ENCODE data around the gene AMDHD2. TPM values are rescaled to one million over a fixed set of nuclear protein-coding genes. Genes with fewer than 3 reads are reported as not detected.
"Not testable (repeated sequence)": the region's sequence is repeated elsewhere in the genome, so short reads cannot be mapped to it uniquely, and the experiment has no call there.

AMDHD2 gene
- total RNA-seq, 8 experiments from 2014 or later: 5.6 to 41.7 (median 14.4) TPM

GRCh38 chr16:2476345-2476720 lies 43.8 kb upstream of the AMDHD2 start:
- 80 to 93% (median 85%) methylated on average over 1 to 7 of the region's 9 CpGs; no CpG with 5 or more reads in 4 of the 10 experiments for WGBS, 10 experiments
- H3K27ac ChIP-seq: no peak overlapping the region

DNA sequence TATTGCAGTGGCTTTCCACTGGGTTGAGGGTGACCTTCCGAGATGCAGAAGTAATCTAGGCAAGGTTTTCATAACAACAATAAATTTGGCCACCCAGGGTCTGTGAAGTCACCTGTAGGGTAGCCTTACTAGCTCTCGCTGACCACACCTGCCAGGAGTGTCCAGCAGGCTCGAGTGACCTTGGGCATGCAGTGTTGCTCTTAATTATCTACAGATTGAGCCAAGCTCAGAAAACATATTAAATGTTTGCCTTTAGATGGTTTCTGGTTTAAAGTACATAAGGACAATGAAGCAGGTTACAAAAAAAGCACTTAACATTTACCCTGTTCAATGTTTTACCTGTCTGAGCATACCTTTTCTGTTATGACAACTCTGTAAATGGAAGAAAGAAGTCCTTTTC lies 43.4 kb upstream of the AMDHD2 start:
- in situ Hi-C loops (cut with MboI; ENCODE audit: low pct_unique_long_range_greater_than_20kb in 2 of 9, low sequenced_read_pairs in 9 of 9, unreplicated experiment in 9 of 9): loop anchor here in 1 of 9 experiments (25.0 kb wide), 1 partner anchor 139 kb away; the partner anchor contains the start of gene ABCA3
- ATAC-seq (replicated peaks in 6 of 8): no peak
- Histone ChIP-seq H3K4me1 (replicated peaks in 1 of 2) (peaks cover 25 to 30% of the 10 kb centered on the region in 2 donors), H3K4me3 (no peak overlapping the region), H3K27ac (no peak overlapping the region)
- WGBS, 10 experiments: 50 to 100% (median 76%) methylated on average over 2 to 3 of the region's 3 CpGs; no CpG with 5 or more reads in 4 of the 10 experiments

More at GRCh38 chr16:2476345-2476720, 43.8 kb upstream of the AMDHD2 start:
- no peak for ATAC-seq (replicated peaks in 6 of 8)
- peaks cover 30 to 34% of the 10 kb centered on the region in 2 donors for H3K4me1 ChIP-seq (replicated peaks in 1 of 2)
- in situ Hi-C loops (cut with MboI; ENCODE audit: low pct_unique_long_range_greater_than_20kb in 2 of 9, low sequenced_read_pairs in 9 of 9, unreplicated experiment in 9 of 9): loop anchor here in 1 of 9 experiments (25.0 kb wide), 1 partner anchor 139 kb away; the partner anchor contains the start of gene ABCA3
- H3K4me3 ChIP-seq: peak overlapping the region in 2 of 5 donors; percentile 73 to 91

DNA sequence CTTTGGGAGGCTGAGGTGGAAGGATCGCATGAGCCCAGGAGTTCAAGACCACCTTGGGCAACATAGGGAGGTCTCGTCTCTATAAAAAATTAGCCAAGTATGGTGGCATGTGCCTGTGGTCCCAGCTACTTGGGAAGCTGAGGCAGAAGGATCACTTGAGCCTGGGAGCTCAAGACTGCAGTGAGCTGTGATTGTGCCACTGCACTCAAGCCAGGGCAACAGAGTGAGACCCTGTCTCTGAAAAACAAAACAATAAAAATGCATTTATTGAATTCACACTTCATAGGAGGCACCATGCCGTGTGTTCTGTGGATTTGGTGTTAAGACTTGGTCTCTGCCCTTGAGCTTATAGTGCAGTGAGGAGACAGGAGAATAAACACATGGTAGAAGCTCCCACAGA lies 42.8 kb upstream of the AMDHD2 start:
- ATAC-seq (replicated peaks in 6 of 8): no peak
- H3K27ac ChIP-seq: no peak overlapping the region
- 60 to 100% (median 100%) methylated on average over 1 to 3 of the region's 3 CpGs; no CpG with 5 or more reads in 3 of the 10 experiments for WGBS, 10 experiments
- in situ Hi-C loops (cut with MboI; ENCODE audit: low pct_unique_long_range_greater_than_20kb in 2 of 9, low sequenced_read_pairs in 9 of 9, unreplicated experiment in 9 of 9): loop anchor here in 1 of 9 experiments (25.0 kb wide), 1 partner anchor 140 kb away; the partner anchor contains the start of gene ABCA3
- no peak overlapping the region for H3K4me3 ChIP-seq
- peaks cover 21 to 24% of the 10 kb centered on the region in 2 donors for H3K4me1 ChIP-seq (replicated peaks in 1 of 2)

- no peak for ATAC-seq (replicated peaks in 6 of 8)
- Histone ChIP-seq H3K4me1 (replicated peaks in 1 of 2) (peaks cover 15 to 16% of the 10 kb centered on the region in 2 donors), H3K4me3 (no peak overlapping the region), H3K27ac (no peak overlapping the region)
- 40 to 100% (median 81%) methylated on average over 1 to 8 of the region's 8 CpGs; no CpG with 5 or more reads in 6 of the 10 experiments for WGBS, 10 experiments
- in situ Hi-C loops (cut with MboI; ENCODE audit: low pct_unique_long_range_greater_than_20kb in 2 of 9, low sequenced_read_pairs in 9 of 9, unreplicated experiment in 9 of 9): loop anchor here in 1 of 9 experiments (25.0 kb wide), 1 partner anchor 141 kb away; the partner anchor contains the start of gene ABCA3
These were observed 41.9 kb upstream of the AMDHD2 start for GRCh38 chr16:2478279-2478678.

DNA sequence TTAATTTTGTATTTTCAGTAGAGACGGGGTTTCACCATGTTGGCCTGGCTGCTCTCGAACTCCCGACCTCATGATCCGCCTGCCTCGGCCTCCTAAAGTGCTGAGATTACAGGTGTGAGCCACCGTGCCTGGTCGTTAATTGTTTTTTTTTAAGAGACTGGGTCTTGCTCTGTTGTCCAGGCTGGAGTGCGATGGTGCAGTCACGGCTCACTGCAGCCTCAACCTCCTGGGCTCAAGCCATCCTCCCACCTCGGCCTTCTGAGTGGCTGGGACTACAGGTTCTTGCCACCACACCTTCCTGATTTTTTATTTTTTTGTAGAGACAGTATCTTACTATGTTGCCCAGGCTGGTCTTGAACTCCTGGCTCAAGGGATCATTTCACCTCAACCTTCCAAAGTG lies 40.2 kb upstream of the AMDHD2 start:
- 93 to 100% (median 100%) methylated on average over 1 to 10 of the region's 10 CpGs; no CpG with 5 or more reads in 1 of the 10 experiments for WGBS, 10 experiments
- peaks cover 13 to 14% of the 10 kb centered on the region in 2 donors for H3K4me1 ChIP-seq (replicated peaks in 1 of 2)
- in situ Hi-C loops (cut with MboI; ENCODE audit: low pct_unique_long_range_greater_than_20kb in 2 of 9, low sequenced_read_pairs in 9 of 9, unreplicated experiment in 9 of 9): loop anchor here in 1 of 9 experiments (25.0 kb wide), 1 partner anchor 143 kb away; the partner anchor contains the start of gene ABCA3
- H3K27ac ChIP-seq; H3K4me3 ChIP-seq; ATAC-seq (replicated peaks in 6 of 8): not testable (repeated sequence)

DNA sequence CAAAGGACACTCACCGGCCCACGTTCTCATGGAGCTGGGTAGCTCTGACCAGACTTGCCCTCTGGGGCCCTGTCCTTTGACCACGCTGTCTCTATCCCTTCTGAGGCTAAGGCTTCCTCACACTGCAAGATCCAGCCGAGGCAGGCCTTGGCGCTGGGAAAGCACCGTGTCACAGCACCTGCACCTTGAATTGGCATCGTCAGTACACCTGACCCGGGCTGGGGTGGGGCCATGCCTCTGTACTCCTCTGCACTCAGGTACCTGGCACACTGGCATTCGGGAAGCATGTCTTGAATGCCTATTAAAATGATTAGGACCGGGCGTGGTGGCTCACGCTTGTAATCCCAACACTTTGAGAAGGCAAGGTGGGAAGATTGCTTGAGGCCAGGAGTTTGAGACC lies 39.2 kb upstream of the AMDHD2 start:
- peaks cover 11 to 16% of the 10 kb centered on the region in 2 donors for H3K4me1 ChIP-seq (replicated peaks in 1 of 2)

DNA sequence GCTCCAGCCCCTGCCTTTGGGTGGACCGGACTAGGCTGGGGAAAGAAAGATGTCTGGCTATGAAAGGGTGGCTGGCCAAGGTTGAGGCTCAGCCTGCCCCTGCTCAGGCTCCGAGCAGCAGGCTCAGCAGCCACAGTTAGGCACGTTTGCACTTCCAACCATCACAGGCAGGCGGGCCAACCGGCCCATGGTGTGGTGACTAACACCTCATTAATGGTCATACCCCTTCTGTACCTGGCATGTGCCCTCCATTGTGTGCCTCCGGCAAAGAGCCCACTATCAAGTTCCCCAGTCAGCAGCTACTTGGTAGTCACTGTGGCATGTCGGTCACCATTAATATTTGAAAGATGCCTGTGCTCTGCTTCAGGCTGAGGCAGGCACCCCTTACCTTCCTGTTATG lies 38.5 kb upstream of the AMDHD2 start:
- in situ Hi-C loops (cut with MboI; ENCODE audit: low pct_unique_long_range_greater_than_20kb in 2 of 9, low sequenced_read_pairs in 9 of 9, unreplicated experiment in 9 of 9): loop anchor here in 1 of 9 experiments (25.0 kb wide), 1 partner anchor 144 kb away; the partner anchor contains the start of gene ABCA3
- peaks cover 4 to 9% of the 10 kb centered on the region in 2 donors for H3K4me1 ChIP-seq (replicated peaks in 1 of 2)
- no peak for ATAC-seq (replicated peaks in 6 of 8)
- no peak overlapping the region for H3K4me3 ChIP-seq
- WGBS, 10 experiments: 63 to 100% (median 82%) methylated on average over 2 to 5 of the region's 7 CpGs; no CpG with 5 or more reads in 4 of the 10 experiments
- H3K27ac ChIP-seq: no peak overlapping the region

More for the DNA sequence above, 39.2 kb upstream of the AMDHD2 start:
- no peak overlapping the region for H3K4me3 ChIP-seq
- ATAC-seq (replicated peaks in 6 of 8): no peak
- 80 to 91% (median 82%) methylated on average over 1 to 8 of the region's 12 CpGs; no CpG with 5 or more reads in 4 of the 10 experiments for WGBS, 10 experiments
- in situ Hi-C loops (cut with MboI; ENCODE audit: low pct_unique_long_range_greater_than_20kb in 2 of 9, low sequenced_read_pairs in 9 of 9, unreplicated experiment in 9 of 9): loop anchor here in 1 of 9 experiments (25.0 kb wide), 1 partner anchor 144 kb away; the partner anchor contains the start of gene ABCA3
- no peak overlapping the region for H3K27ac ChIP-seq

- 18 to 93% (median 80%) methylated on average over 1 to 6 of the region's 13 CpGs; no CpG with 5 or more reads in 7 of the 10 experiments for WGBS, 10 experiments
- peak in 1 of 8 experiments; percentile 5 for ATAC-seq (replicated peaks in 6 of 8)
- Histone ChIP-seq H3K4me3 (no peak overlapping the region), H3K27ac (no peak overlapping the region), H3K4me1 (replicated peaks in 1 of 2) (peaks cover 3 to 13% of the 10 kb centered on the region in 2 donors)
- in situ Hi-C loops (cut with MboI; ENCODE audit: low pct_unique_long_range_greater_than_20kb in 2 of 9, low sequenced_read_pairs in 9 of 9, unreplicated experiment in 9 of 9): loop anchor here in 1 of 9 experiments (25.0 kb wide), 1 partner anchor 145 kb away; the partner anchor contains the start of gene ABCA3
These were observed 37.9 kb upstream of the AMDHD2 start for GRCh38 chr16:2482249-2482648.

- peak in 7 of 8 experiments; percentile 7 to 94 (median 24) for ATAC-seq (replicated peaks in 6 of 8)
- no peak overlapping the region for H3K27ac ChIP-seq
- peaks cover 3 to 15% of the 10 kb centered on the region in 2 donors for H3K4me1 ChIP-seq (replicated peaks in 1 of 2)
- H3K4me3 ChIP-seq: no peak overlapping the region
- WGBS, 10 experiments: 0 to 100% (median 45%) methylated on average over 1 to 5 of the region's 32 CpGs; no CpG with 5 or more reads in 6 of the 10 experiments
- in situ Hi-C loops (cut with MboI; ENCODE audit: low pct_unique_long_range_greater_than_20kb in 2 of 9, low sequenced_read_pairs in 9 of 9, unreplicated experiment in 9 of 9): loop anchor here in 1 of 9 experiments (25.0 kb wide), 1 partner anchor 146 kb away; the partner anchor contains the start of gene ABCA3
These were observed 37.2 kb upstream of the AMDHD2 start for GRCh38 chr16:2482708-2483534.

DNA sequence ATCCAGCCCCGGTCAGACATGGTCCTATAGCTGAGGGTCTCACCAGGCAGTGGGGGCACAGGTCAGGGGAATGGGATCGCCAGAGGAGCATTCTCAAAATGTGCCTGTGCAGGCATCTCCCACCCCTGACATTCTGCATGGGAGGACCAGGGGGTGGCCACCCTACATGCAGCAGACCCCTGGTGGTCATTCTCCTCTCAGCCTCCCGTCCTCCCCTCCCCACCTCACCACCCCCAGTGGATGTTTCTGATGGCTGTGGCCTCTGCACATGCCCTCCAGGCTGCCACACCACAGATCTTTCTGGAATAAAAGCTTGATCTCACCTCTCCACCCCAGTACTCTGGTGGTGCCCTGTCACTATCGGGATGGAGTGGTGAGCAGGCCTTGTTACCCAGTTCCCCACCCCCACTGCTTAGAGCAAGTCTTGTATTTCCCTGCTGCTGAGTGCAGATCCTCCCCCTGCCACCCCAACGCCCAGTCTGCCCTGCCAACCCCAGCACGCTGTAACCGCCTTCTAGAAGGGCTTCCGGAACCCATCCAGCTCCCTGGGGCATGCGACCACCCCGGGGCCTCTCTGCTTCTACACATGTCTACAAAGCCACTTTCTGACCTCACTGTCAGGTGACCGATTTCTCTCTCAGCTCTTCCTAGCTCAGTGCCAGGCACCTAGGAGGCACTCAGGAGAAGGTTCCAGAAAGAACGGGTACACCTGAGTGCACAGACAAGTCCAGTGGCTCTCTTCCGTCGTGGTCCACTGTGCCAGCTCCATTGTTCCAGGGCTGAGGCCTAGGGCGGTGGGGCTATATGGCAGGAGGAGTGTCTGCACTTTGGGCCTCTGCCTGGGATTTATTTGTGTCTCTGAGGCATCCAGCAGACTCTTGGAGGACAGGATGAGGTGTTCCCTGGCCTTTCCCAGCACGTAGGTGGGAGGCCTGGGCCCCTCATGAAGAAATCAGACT lies 36.0 kb upstream of the AMDHD2 start:
- H3K4me3 ChIP-seq: no peak overlapping the region
- peaks cover 3 to 15% of the 10 kb centered on the region in 2 donors for H3K4me1 ChIP-seq (replicated peaks in 1 of 2)
- in situ Hi-C loops (cut with MboI; ENCODE audit: low pct_unique_long_range_greater_than_20kb in 2 of 9, low sequenced_read_pairs in 9 of 9, unreplicated experiment in 9 of 9): loop anchor here in 1 of 9 experiments (25.0 kb wide), 1 partner anchor 147 kb away; the partner anchor contains the start of gene ABCA3
- no peak for ATAC-seq (replicated peaks in 6 of 8)
- H3K27ac ChIP-seq: no peak overlapping the region
- WGBS, 10 experiments: 80 to 100% (median 89%) methylated on average over 1 to 8 of the region's 16 CpGs; no CpG with 5 or more reads in 4 of the 10 experiments

GRCh38 chr16:2484898-2485508 lies 35.2 kb upstream of the AMDHD2 start:
- Histone ChIP-seq H3K4me1 (replicated peaks in 1 of 2) (peaks cover 3 to 15% of the 10 kb centered on the region in 2 donors), H3K27ac (no peak overlapping the region), H3K4me3 (no peak overlapping the region)
- in situ Hi-C loops (cut with MboI; ENCODE audit: low pct_unique_long_range_greater_than_20kb in 2 of 9, low sequenced_read_pairs in 9 of 9, unreplicated experiment in 9 of 9): loop anchor here in 1 of 9 experiments (25.0 kb wide), 1 partner anchor 148 kb away; the partner anchor contains the start of gene ABCA3
- WGBS, 10 experiments: 67 to 100% (median 82%) methylated on average over 4 to 8 of the region's 13 CpGs; no CpG with 5 or more reads in 5 of the 10 experiments
- ATAC-seq (replicated peaks in 6 of 8): no peak

Data from motor neuron (in vitro differentiated cells).